Femur (tissue), 1 donor: ENCODE results near the gene DNAAF1.
A peak's percentile ranks its signal among the peaks of the same experiment; 100 is the strongest.
"Not testable (repeated sequence)": the region's sequence is repeated elsewhere in the genome, so short reads cannot be mapped to it uniquely, and the experiment has no call there.

Experiments used
- DNase-seq: peaks from one replicate; pipeline ENCODE4 v3.0.0-alpha.2; 2017

DNAAF1 gene

GRCh38 chr16:84186685-84187437 is 41.8 kb downstream of the DNAAF1 start, which contains the start of gene TAF1C:
TAF1C (minus strand) TSS chr16:84187057; CDS start chr16:84184988, 2,069 bp downstream.
- peak; percentile 94 for DNase-seq

- no peak for DNase-seq
These were observed 45.8 kb downstream of the DNAAF1 start, which contains the start of gene ADAD2 for GRCh38 chr16:84190731-84191388. ADAD2 (plus strand) TSS chr16:84191157; CDS start chr16:84191231, 74 bp downstream.

GRCh38 chr16:84191466-84191865 is 46.4 kb downstream of the DNAAF1 start:
- no peak for DNase-seq

- no peak for DNase-seq
These were observed 48.4 kb downstream of the DNAAF1 start for GRCh38 chr16:84193480-84193879.

- DNase-seq: no peak
These were observed 48.9 kb downstream of the DNAAF1 start for GRCh38 chr16:84194018-84194417.

GRCh38 chr16:84194470-84195200 is 49.5 kb downstream of the DNAAF1 start:
- no peak for DNase-seq

- no peak for DNase-seq
These were observed 50.3 kb downstream of the DNAAF1 start for GRCh38 chr16:84195201-84196093.

GRCh38 chr16:84196101-84196500 is 51.0 kb downstream of the DNAAF1 start:
- no peak for DNase-seq

- no peak for DNase-seq
These were observed 51.8 kb downstream of the DNAAF1 start for GRCh38 chr16:84196727-84197394.

GRCh38 chr16:84197466-84198128 is 52.5 kb downstream of the DNAAF1 start:
- DNase-seq: no peak

GRCh38 chr16:84198401-84198800 is 53.3 kb downstream of the DNAAF1 start:
- DNase-seq: no peak

- DNase-seq: no peak
These were observed 54.0 kb downstream of the DNAAF1 start for GRCh38 chr16:84199097-84199496.

- DNase-seq: no peak
These were observed 54.8 kb downstream of the DNAAF1 start for GRCh38 chr16:84199861-84200260.

GRCh38 chr16:84204551-84204950 is 59.4 kb downstream of the DNAAF1 start:
- DNase-seq: not testable (repeated sequence)

GRCh38 chr16:84205123-84205522 is 60.0 kb downstream of the DNAAF1 start:
- DNase-seq: not testable (repeated sequence)

GRCh38 chr16:84205976-84206691 is 61.0 kb downstream of the DNAAF1 start:
- no peak for DNase-seq

GRCh38 chr16:84207251-84207650 is 62.1 kb downstream of the DNAAF1 start:
- no peak for DNase-seq

- no peak for DNase-seq
These were observed 62.8 kb downstream of the DNAAF1 start for GRCh38 chr16:84207879-84208278.

GRCh38 chr16:84209989-84210388 is 64.9 kb downstream of the DNAAF1 start:
- no peak for DNase-seq

- no peak for DNase-seq
These were observed 67.0 kb downstream of the DNAAF1 start for GRCh38 chr16:84212154-84212553.

- DNase-seq: no peak
These were observed 67.5 kb downstream of the DNAAF1 start for GRCh38 chr16:84212631-84213030.
